Measurements from ENCODE around the gene IGFLR1.

IGFLR1 gene

GRCh38 chr19:35742121-35742724 is at the start of gene IGFLR1:
Gene IGFLR1 (minus strand): TSS chr19:35742452. CDS start chr19:35741180, 1,272 bp downstream.
- no peak for DNase-seq

- no peak for DNase-seq
Measured at GRCh38 chr19:35791814-35792279, 49.6 kb upstream of the IGFLR1 start.

GRCh38 chr19:35790981-35791813 is 48.9 kb upstream of the IGFLR1 start:
- no peak for DNase-seq

GRCh38 chr19:35789978-35790944 is 48.0 kb upstream of the IGFLR1 start:
- DNase-seq: no peak

- DNase-seq: no peak
Measured at GRCh38 chr19:35789195-35789977, 47.1 kb upstream of the IGFLR1 start.

GRCh38 chr19:35788205-35788960 is 46.1 kb upstream of the IGFLR1 start:
- no peak for DNase-seq

- DNase-seq: no peak
Measured at GRCh38 chr19:35787227-35787799, 45.1 kb upstream of the IGFLR1 start.

GRCh38 chr19:35786299-35787160 is 44.3 kb upstream of the IGFLR1 start:
- no peak for DNase-seq

- no peak for DNase-seq
Measured at GRCh38 chr19:35785339-35785627, 43.0 kb upstream of the IGFLR1 start.

- no peak for DNase-seq
Measured at GRCh38 chr19:35784503-35785338, 42.5 kb upstream of the IGFLR1 start.

- no peak for DNase-seq
Measured at GRCh38 chr19:35783469-35784434, 41.5 kb upstream of the IGFLR1 start.

- no peak for DNase-seq
Measured at GRCh38 chr19:35782589-35782988, 40.3 kb upstream of the IGFLR1 start.

- no peak for DNase-seq
Measured at GRCh38 chr19:35781650-35782049, 39.4 kb upstream of the IGFLR1 start.

GRCh38 chr19:35780717-35781116 is 38.5 kb upstream of the IGFLR1 start:
- DNase-seq: no peak

GRCh38 chr19:35780058-35780457 is 37.8 kb upstream of the IGFLR1 start:
- no peak for DNase-seq

- no peak for DNase-seq
Measured at GRCh38 chr19:35779033-35779432, 36.8 kb upstream of the IGFLR1 start.

GRCh38 chr19:35777961-35778360 is 35.7 kb upstream of the IGFLR1 start:
- no peak for DNase-seq

Measured in NCI-H187 treated with DMSO at 0.1 percent for 48 hours (cell line).